Endothelial cell of umbilical vein (primary cell): ENCODE results near the gene FAM53B. TPM values are rescaled to one million over a fixed set of nuclear protein-coding genes. Genes with fewer than 3 reads are reported as not detected.

Source experiments
- BruUV-seq: library from RNA; stranded (reverse); fragments of 400-500 nt; replicated peaks from 2 replicates; lab custom pipeline; 2021; lab: Mats Ljungman, UMichigan
- CTCF ChIA-PET: fragments of 300-600, 350-600 bp; sonication (Branson Sonifier 250); formaldehyde crosslinking; loops from one replicate; lab custom pipeline; 2021; ENCODE audit warnings: antibody characterized with exemption, inconsistent platforms; lab: Charles Lee
- POLR2A ChIA-PET: fragments of 300-600, 350-600 bp; sonication (Branson Sonifier 250); formaldehyde crosslinking; loops from one replicate; lab custom pipeline; 2021; ENCODE audit warnings: antibody characterized with exemption, inconsistent platforms; lab: Charles Lee
- DNase-seq: peaks from one replicate; pipeline ENCODE4 v3.0.0-alpha.2; 2011; ENCODE audit warnings: low read depth, low spot score
- FAIRE-seq: peaks from 2 replicates; lab custom pipeline; 2011; peaks lifted over from hg19 to GRCh38; lab: Jason Lieb, UNC
- H2AFZ ChIP-seq: 2 replicates; pipeline ENCODE4 v1.6.0; 2012; ENCODE audit warnings: low read depth, low read length, control low read depth, inconsistent platforms
- H3K27ac ChIP-seq: 2 replicates; pipeline ENCODE4 v1.5.1; 2011; ENCODE audit warnings: low read depth, mild to moderate bottlenecking, control low read depth, low read length, moderate library complexity; ENCODE audit not compliant: insufficient read depth
- H3K27me3 ChIP-seq, 2 experiments: 2 replicates each; pipeline versions ENCODE4 v1.6.0 to v1.6.1; 2011; ENCODE audit warnings: low read length in 2 of 2, mixed read lengths in 1 of 2; ENCODE audit not compliant: control insufficient read depth in 2 of 2, insufficient read depth in 2 of 2
- H3K36me3 ChIP-seq, 2 experiments: 2 replicates in 1 of 2; 3 replicates in 1 of 2; pipeline ENCODE4 v1.5.1; 2011; ENCODE audit warnings: low read length in 2 of 2, mild to moderate bottlenecking in 1 of 2, moderate library complexity in 1 of 2; ENCODE audit not compliant: control insufficient read depth in 2 of 2, insufficient read depth in 2 of 2; ENCODE audit errors: extremely low read depth in 1 of 2
- H3K4me1 ChIP-seq: 3 replicates; pipeline ENCODE4 v1.5.1; 2011; ENCODE audit warnings: mild to moderate bottlenecking, low read length; ENCODE audit not compliant: control insufficient read depth, insufficient read depth; ENCODE audit errors: extremely low read depth
- H3K4me2 ChIP-seq: 2 replicates; pipeline ENCODE4 v1.6.1; 2011; ENCODE audit warnings: low read length, control low read depth, mixed read lengths; ENCODE audit not compliant: insufficient read depth
- H3K4me3 ChIP-seq, 3 experiments: fragments of 200-600 bp in 1 of 3; sonication (generic), shearing (Covaris generic) in 1 of 3; replicated peaks in 1 of 3; 2 replicates each; pipeline ENCODE4 v1.5.1; 2011 to 2016; ENCODE audit warnings: control low read depth in 3 of 3, low read length in 3 of 3, mild to moderate bottlenecking in 2 of 3, inconsistent platforms in 1 of 3, low read depth in 1 of 3, moderate library complexity in 1 of 3; ENCODE audit not compliant: insufficient read depth in 1 of 3
- H3K79me2 ChIP-seq: 2 replicates; pipeline ENCODE4 v1.6.0; 2012; ENCODE audit warnings: low read length, inconsistent platforms; ENCODE audit not compliant: control insufficient read depth, insufficient read depth
- H3K9ac ChIP-seq: replicated peaks from 2 replicates; pipeline ENCODE3; 2011; ENCODE audit warnings: low read length, control low read depth; ENCODE audit not compliant: insufficient read depth; ENCODE audit errors: extremely low read depth
- H3K9me1 ChIP-seq: replicated peaks from 3 replicates; pipeline ENCODE4 v1.6.0; 2011; ENCODE audit warnings: mild to moderate bottlenecking, low read length; ENCODE audit not compliant: control insufficient read depth, insufficient read depth; ENCODE audit errors: extremely low read depth
- H3K9me3 ChIP-seq: replicated peaks from 2 replicates; pipeline ENCODE4 v1.5.1; 2012; ENCODE audit warnings: low read length, inconsistent platforms; ENCODE audit not compliant: control insufficient read depth, insufficient read depth
- H4K20me1 ChIP-seq: replicated peaks from 2 replicates; pipeline ENCODE3; 2011; ENCODE audit warnings: mild to moderate bottlenecking, low read length; ENCODE audit not compliant: control insufficient read depth, insufficient read depth; ENCODE audit errors: extremely low read depth
- CTCF ChIP-seq, 2 donors: IDR thresholded peaks; 1 replicate in 1 of 2; 2 replicates in 1 of 2; pipeline ENCODE4 v1.5.1; 2011; ENCODE audit warnings: low read length in 2 of 2, mild to moderate bottlenecking in 2 of 2, moderate library complexity in 2 of 2, control low read depth in 1 of 2, inconsistent platforms in 1 of 2, low read depth in 1 of 2; ENCODE audit not compliant: insufficient read depth in 1 of 2; ENCODE audit errors: extremely low read depth in 1 of 2
- EZH2 ChIP-seq: IDR thresholded peaks from 2 replicates; pipeline ENCODE4 v1.6.1; 2012; ENCODE audit warnings: borderline replicate concordance, low read depth, mild to moderate bottlenecking, moderate library complexity, low read length, inconsistent platforms; ENCODE audit not compliant: severe bottlenecking
- FOS ChIP-seq: IDR thresholded peaks from 2 replicates; pipeline ENCODE4 v1.6.1; 2011; ENCODE audit warnings: mild to moderate bottlenecking, low read length, moderate library complexity, borderline replicate concordance; ENCODE audit not compliant: insufficient read depth
- GATA2 ChIP-seq: IDR thresholded peaks from 2 replicates; pipeline ENCODE4 v1.7.0; 2011; ENCODE audit warnings: low read depth, mild to moderate bottlenecking, moderate library complexity, mixed read lengths, low read length; ENCODE audit not compliant: insufficient read length, insufficient read depth
- JUN ChIP-seq: IDR thresholded peaks from 2 replicates; pipeline ENCODE4 v1.6.1; 2011; ENCODE audit warnings: borderline replicate concordance, low read depth; ENCODE audit not compliant: insufficient read length, insufficient read depth
- MAX ChIP-seq: IDR thresholded peaks from 2 replicates; pipeline ENCODE4 v1.6.1; 2011; ENCODE audit not compliant: insufficient read depth, insufficient read length
- MYC ChIP-seq: IDR thresholded peaks from one replicate; pipeline ENCODE4 v1.6.1; 2011; ENCODE audit warnings: mild to moderate bottlenecking, low read depth, low read length
- POLR2A ChIP-seq: IDR thresholded peaks from 2 replicates; pipeline ENCODE4 v1.6.1; 2012; ENCODE audit warnings: low read depth, mild to moderate bottlenecking, control low read depth, low read length
- POLR2AphosphoS5 ChIP-seq: IDR thresholded peaks from 2 replicates; pipeline ENCODE4 v1.6.1; 2012; ENCODE audit warnings: low read depth, mild to moderate bottlenecking, control low read depth, low read length, moderate library complexity; ENCODE audit not compliant: insufficient read depth
- dilution Hi-C: fragments of 300-500 bp; cut with MboI; formaldehyde crosslinking; loops from one replicate; pipeline ENCODE4 v1.15.0; 2019; ENCODE audit warnings: low sequenced_read_pairs; ENCODE audit not compliant: extremely low pct_ligation_motif_present
- intact Hi-C: fragments of 100-400 bp; cut with micrococcal nuclease; formaldehyde crosslinking; loops from one replicate; pipeline ENCODE4 v1.10.0; 2022
- polyA plus RNA-seq, 4 experiments: library from polyadenylated mRNA; depleted of rRNA in 3 of 4; stranded (reverse) in 3 of 4; unstranded in 1 of 4; fragments of >200 nt; gene quantifications; 2 replicates each; pipeline versions ENCODE4 v1.2.1 to v1.2.3, GENCODE V29; 2011 to 2012; ENCODE audit warnings: missing spikeins in 1 of 4
- total RNA-seq: library from RNA; stranded (reverse); gene quantifications from 2 replicates; pipeline ENCODE4 v1.2.3, GENCODE V29; 2021

FAM53B gene
- total and polyA plus RNA-seq, 2 donors (not counting 3 experiments of a cell fraction or from before 2014, with no cell fraction given), result 8.5 to 21.1 TPM

DNA sequence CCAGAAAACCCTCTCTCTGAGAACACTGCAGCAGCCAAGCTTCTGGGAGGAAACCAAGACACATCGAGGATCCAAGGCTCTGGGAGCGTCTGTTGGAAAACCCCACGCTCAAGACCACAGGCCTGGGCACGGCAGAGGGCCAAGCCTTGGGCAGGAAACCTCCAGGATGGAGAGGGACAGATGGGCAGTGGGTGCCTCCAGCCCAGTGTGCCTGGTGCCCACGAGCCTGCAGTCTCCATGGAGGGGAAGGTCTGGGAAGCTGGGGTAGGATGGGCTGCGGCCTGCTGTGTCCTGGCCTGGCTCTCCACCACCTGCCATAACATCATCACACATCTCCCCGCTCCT is 96.1 kb downstream of the FAM53B start:
- BruUV-seq, result no TSS peak
- no peak for FAIRE-seq
- no peak overlapping the region for H2AFZ ChIP-seq
- POLR2A ChIA-PET, result interaction anchor here (1.6 kb wide), 1 partner anchor 65 kb away, joined by 3 read pairs; no protein-coding TSS in a partner anchor
- H3K36me3 ChIP-seq, result no peaks in the 10 kb centered on the region
- H3K4me1 ChIP-seq, result peaks cover 35% of the 10 kb centered on the region
- no peak for TF ChIP-seq GATA2
- no peak for TF ChIP-seq POLR2AphosphoS5
- TF ChIP-seq MAX, result no peak
- no peak for TF ChIP-seq JUN
- TF ChIP-seq FOS, result no peak
- TF ChIP-seq EZH2, result no peak
- TF ChIP-seq CTCF (IDR thresholded peaks at IDR 0.05; ENCODE audit: extremely low read depth in 1 of 2, insufficient read depth in 1 of 2, low read depth in 1 of 2, low read length in 2 of 2), result no peak
- TF ChIP-seq MYC, result no peak
- TF ChIP-seq POLR2A, result no peak
- no peaks in the 10 kb centered on the region for H4K20me1 ChIP-seq
- H3K9ac ChIP-seq, result no peak overlapping the region
- H3K9me1 ChIP-seq, result no peaks in the 10 kb centered on the region
- peaks cover 5% of the 10 kb centered on the region for H3K79me2 ChIP-seq
- no peaks in the 10 kb centered on the region for H3K9me3 ChIP-seq
- no peak overlapping the region for H3K4me2 ChIP-seq
- no peaks in the 10 kb centered on the region for H3K27me3 ChIP-seq
- CTCF ChIA-PET, result interaction anchor here (1.0 to 4.4 kb wide), 10 partner anchors 9 to 97 kb away, joined by 3 to 50 read pairs (median 5); no protein-coding TSS in a partner anchor
- dilution Hi-C loops (no loop called here), intact Hi-C loops (loop anchor here (5.0 to 10.0 kb wide), 2 partner anchors 36 to 157 kb away; partner anchors contain the start of gene ABRAXAS2)
- H3K4me3 ChIP-seq, result no peak overlapping the region
- H3K27ac ChIP-seq, result peak overlapping the region; percentile 16
- no peak for DNase-seq
